MG63 (cell line): ENCODE data around the gene CAPN13. TPM values are rescaled to one million over a fixed set of nuclear protein-coding genes. Genes with fewer than 3 reads are reported as not detected.

Experiments
- DNase-seq: peaks from one replicate; pipeline ENCODE4 v3.0.0-alpha.2; 2020
- H3K27me3 ChIP-seq: fragments of 250-450 bp; sonication (Bioruptor Pico); 2 replicates; pipeline ENCODE4 v1.5.1; 2020; ENCODE audit warnings: mild to moderate bottlenecking, moderate library complexity
- H3K36me3 ChIP-seq: fragments of 250-450 bp; sonication (Bioruptor Pico); 2 replicates; pipeline ENCODE4 v1.5.1; 2020; ENCODE audit warnings: mild to moderate bottlenecking, moderate library complexity
- H3K4me3 ChIP-seq: fragments of 250-450 bp; sonication (Bioruptor Pico); 2 replicates; pipeline ENCODE4 v1.5.1; 2020; ENCODE audit warnings: mild to moderate bottlenecking, moderate library complexity
- H3K9me3 ChIP-seq: fragments of 250-450 bp; sonication (Bioruptor Pico); 2 replicates; pipeline ENCODE4 v1.5.1; 2020; ENCODE audit warnings: mild to moderate bottlenecking, moderate library complexity
- total RNA-seq: library from RNA; depleted of rRNA; stranded (reverse); fragments of >200 nt; shearing (Covaris generic); gene quantifications from 2 replicates; pipeline ENCODE4 v1.2.3, GENCODE V29; 2014; ENCODE audit warnings: low replicate concordance

CAPN13 gene
- total RNA-seq, 1 experiment from 2014 or later, result not detected

DNA sequence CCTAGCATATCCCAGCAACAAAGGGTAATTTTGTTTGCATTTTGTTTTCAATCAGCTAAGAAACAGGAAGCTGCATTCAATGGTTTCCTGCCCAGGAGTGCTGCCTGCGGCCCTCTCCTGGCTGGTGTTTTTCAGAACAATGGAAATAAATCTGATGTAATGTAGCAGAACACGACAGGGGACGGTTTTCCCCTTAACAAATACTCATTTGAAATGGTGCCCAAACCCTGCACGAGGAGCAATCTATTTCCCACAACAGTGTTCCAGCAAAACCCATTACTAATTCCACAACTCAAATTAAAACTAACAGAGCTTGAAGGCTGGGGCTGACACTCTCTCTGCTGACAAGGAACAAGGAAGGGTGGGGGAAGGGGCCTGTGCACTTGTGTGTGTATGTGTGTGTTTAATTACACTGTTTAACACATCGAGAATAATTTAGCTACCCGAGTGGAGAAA, 8.7 kb downstream of the CAPN13 start:
- Histone ChIP-seq H3K27me3 (peaks cover 6% of the 10 kb centered on the region), H3K9me3 (no peaks in the 10 kb centered on the region), H3K4me3 (no peak overlapping the region), H3K36me3 (no peaks in the 10 kb centered on the region)
- no peak for DNase-seq

DNA sequence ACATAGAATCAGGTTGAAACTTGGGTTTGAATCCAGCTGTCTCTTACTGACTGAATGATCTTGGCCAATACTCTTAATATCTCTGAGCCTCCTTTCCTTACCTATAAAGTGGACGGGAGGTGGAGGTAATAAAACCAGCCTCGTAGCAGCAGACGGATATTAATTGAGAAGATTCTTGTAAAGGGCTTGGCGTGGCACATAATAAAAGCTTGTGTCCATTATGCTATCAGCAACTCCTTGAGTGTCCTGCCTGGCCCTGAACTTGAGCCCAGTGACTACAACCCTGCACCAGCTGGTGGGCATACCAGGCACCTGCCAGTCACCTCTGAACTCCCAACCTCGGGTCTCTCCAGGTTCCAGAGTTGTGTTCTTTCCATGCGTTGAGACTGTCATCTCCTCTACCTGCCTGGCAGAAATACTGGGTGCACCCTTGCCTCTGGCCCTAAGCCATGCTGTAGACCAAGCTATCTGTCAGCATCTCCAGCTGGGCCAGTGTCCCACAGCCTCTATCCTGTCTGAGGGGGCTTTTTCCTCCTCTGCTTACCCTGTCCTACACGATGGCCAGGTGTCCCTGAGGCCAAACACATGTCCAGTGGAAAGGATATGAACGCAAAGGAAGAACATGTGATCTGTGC, 9.7 kb downstream of the CAPN13 start:
- Histone ChIP-seq H3K9me3 (no peaks in the 10 kb centered on the region), H3K4me3 (no peak overlapping the region), H3K36me3 (no peaks in the 10 kb centered on the region), H3K27me3 (peaks cover 6% of the 10 kb centered on the region)
- no peak for DNase-seq

DNA sequence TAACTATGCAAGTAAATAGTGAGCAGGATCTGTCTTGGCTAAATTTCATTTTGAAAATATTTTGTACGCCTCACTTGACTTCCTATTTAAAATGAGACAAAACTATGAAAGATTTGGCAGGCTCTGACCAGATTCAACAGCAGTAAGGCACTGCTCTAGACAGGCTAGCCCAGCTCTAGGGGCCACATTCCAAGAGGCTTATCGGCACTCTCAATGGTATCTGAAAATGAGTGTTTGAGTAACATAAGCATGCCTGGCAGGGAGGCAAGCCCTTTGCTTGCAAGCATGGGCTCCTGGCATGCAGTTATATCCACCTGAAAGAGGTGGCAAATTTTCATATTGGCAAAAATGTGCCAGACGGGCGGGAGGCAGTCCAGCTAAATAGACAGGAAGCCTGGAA, 10.5 kb downstream of the CAPN13 start:
- no peaks in the 10 kb centered on the region for H3K9me3 ChIP-seq
- no peak overlapping the region for H3K4me3 ChIP-seq
- no peaks in the 10 kb centered on the region for H3K36me3 ChIP-seq
- peaks cover 9% of the 10 kb centered on the region for H3K27me3 ChIP-seq
- peak; percentile 31 for DNase-seq

DNA sequence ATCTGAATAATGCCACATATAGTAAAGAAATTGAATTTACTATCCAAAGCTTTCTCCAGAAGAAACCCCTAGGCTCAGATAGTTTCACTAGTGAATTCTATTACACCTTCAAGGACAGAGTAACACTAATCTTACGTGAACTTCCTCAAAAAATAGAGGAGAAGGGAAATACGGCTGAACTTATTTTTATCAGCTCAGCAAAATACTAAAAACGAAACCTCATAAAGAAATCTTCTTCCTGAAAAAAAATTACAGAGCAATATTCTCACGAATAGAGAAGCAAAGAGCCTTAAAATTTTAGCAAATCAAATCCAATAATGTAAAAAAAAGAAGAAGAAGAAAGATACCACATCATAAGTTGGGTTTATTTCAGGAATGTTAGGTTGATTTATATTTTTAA, 14.7 kb downstream of the CAPN13 start:
- H3K27me3 ChIP-seq, result peaks cover 9% of the 10 kb centered on the region
- no peaks in the 10 kb centered on the region for H3K36me3 ChIP-seq
- no peak for DNase-seq
- no peak overlapping the region for H3K4me3 ChIP-seq
- H3K9me3 ChIP-seq, result no peaks in the 10 kb centered on the region

DNA sequence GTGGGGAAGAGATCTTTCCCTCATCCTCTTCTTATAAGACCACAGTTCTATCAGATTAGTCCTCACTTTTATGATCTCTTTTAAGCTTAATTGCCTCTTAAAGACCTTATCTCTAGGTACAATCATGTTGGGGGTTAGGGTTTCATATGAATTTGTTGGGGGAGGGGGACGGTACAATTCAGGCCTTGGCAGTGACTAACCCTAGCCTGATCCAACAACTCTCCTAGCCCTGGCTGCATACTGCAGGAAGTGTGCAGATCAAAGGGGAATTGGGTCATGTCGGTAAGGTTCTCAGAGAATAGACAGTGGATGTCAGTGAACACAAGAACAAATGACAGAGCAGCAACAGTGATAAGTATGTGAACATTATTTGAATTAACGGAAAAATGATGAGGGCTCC, 16.4 kb downstream of the CAPN13 start:
- Histone ChIP-seq H3K36me3 (no peaks in the 10 kb centered on the region), H3K9me3 (no peaks in the 10 kb centered on the region), H3K4me3 (no peak overlapping the region), H3K27me3 (peaks cover 7% of the 10 kb centered on the region)
- no peak for DNase-seq

DNA sequence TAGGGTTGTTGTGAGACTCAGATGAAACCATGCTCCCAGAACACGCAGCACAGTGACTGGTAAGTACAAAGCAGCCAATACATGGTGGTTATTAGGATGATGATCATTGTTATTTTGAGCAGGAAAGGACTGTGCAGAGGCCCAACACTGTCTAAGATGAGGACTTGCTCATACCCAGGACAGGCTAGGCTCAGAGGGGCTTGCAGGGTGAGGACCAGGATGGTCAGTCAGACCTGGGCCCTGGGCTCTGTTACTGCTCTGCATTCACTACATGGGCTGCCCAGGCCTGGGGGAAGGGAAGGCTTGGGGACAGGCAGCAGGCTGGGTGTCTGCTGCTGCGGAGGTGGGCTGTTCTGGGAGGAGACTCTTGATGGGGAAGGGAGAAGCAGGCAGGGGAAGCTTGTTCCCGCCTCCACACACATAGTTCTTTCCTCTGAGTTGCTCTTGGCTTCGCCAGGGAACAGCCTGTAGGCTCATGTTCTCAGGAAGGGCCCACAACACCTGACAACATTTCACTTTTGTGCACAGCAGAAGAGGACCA, 17.5 kb downstream of the CAPN13 start:
- no peaks in the 10 kb centered on the region for H3K9me3 ChIP-seq
- no peaks in the 10 kb centered on the region for H3K36me3 ChIP-seq
- H3K27me3 ChIP-seq, result peaks cover 7% of the 10 kb centered on the region
- H3K4me3 ChIP-seq, result no peak overlapping the region
- no peak for DNase-seq

DNA sequence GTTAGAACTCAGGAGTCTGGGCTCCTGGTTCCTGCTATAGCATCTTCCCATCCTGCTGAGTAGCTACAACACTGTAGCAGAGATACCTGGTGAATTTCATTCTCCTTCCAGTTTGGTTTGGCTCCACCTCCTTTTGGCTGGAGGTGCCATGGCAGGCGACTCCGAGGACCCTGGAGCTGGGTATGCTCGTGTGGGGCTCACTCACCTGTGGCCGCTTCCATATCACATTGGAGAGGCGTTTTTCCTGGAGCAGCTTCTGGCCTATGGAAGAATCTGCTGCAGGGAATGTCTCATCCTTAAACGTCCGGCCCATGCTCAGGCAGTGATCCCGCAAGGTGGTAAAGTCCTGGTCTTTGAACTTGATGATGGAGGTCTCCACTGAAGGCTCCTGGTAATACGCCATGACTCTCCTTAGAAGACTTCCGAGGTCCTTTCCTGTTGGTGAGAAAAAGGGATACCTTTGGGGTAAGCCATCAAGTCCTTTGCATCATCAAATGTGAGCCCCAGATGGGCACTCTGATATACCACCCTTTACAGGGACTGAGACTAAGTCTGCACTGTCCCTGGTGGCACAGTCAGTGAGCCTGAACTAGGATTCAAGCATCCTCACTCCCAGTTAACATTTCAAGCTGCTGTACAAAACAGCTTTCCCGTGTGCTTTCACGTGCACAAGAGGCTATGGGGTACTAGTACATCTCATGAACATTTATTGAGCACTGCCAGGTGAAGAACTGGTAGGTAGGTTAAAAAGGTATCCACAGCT, 20.1 kb downstream of the CAPN13 start:
- no peak for DNase-seq
- H3K4me3 ChIP-seq, result no peak overlapping the region
- H3K36me3 ChIP-seq, result no peaks in the 10 kb centered on the region
- H3K9me3 ChIP-seq, result no peaks in the 10 kb centered on the region
- H3K27me3 ChIP-seq, result peaks cover 3% of the 10 kb centered on the region

DNA sequence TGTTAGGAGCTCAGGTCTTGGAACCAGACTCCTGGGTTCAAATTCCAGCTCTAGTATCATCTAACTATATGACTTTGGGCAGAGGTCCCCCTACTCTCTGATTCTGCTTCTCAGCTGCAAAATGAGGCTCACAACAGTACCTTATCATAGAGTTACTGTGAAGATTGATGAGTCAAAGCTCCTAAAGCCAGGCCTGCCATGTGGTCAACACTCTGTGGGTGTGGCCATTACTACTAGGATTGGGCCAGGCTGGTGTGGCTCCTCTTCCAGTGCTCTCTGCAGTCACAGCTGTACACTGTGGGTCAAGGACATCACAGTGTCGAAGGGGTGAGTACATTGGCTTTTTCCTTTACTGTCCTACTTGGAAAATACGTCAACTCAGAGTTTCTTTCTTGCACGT, 22.6 kb downstream of the CAPN13 start:
- H3K27me3 ChIP-seq, result no peaks in the 10 kb centered on the region; the same call in 1 of the 2 replicates
- H3K4me3 ChIP-seq, result no peak overlapping the region
- H3K36me3 ChIP-seq, result no peaks in the 10 kb centered on the region
- no peak for DNase-seq
- H3K9me3 ChIP-seq, result no peaks in the 10 kb centered on the region

DNA sequence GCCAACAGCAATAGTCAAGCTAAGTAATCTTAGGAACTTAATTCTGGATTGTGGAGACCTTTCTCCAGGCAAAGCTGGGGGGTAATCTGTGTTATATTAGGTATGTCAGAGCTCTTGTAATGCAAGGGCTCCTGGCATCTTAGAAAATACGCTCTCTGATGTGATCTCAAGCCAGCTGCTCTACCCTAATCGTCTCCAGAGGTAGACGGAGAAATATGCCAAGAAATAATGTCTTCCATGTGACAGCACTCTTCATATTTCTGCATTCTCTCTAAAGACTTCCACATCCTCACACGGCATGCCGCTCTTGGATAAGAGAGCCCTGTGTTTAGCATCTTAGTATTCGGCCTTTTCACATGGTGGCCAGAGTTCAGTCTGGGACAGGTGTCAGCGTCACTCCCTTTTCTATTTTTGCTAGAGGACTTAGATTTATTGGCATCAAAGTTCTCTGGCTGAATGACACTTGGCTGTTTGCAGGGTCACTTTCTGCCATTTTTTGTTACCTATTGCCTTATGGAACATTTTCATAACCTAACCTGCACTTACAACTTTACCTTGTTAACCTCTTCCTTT, 25.2 kb downstream of the CAPN13 start:
- Histone ChIP-seq H3K36me3 (no peaks in the 10 kb centered on the region), H3K9me3 (no peaks in the 10 kb centered on the region), H3K27me3 (no peaks in the 10 kb centered on the region; the same call in 1 of the 2 replicates), H3K4me3 (no peak overlapping the region)
- no peak for DNase-seq

DNA sequence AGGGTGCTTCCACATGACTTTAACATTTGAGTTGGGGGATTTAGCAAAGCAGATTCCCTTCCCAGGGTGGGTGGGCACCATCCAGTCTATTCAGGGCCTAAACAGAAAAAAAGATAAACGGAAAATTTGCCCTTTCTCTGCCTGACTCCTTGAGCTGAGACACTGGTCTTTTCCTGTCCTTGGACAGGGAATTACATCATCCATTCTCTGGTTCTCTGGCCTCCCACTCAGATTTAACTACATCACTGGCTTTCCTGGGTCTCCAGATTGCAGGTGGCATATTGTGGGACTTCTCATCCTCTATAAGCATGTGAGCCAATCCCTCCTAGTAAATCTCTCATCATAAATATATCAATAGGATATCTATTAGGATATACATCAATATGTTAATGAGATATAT, 25.8 kb downstream of the CAPN13 start:
- Histone ChIP-seq H3K27me3 (no peaks in the 10 kb centered on the region), H3K4me3 (no peak overlapping the region), H3K9me3 (no peaks in the 10 kb centered on the region), H3K36me3 (no peaks in the 10 kb centered on the region)
- DNase-seq, result no peak

DNA sequence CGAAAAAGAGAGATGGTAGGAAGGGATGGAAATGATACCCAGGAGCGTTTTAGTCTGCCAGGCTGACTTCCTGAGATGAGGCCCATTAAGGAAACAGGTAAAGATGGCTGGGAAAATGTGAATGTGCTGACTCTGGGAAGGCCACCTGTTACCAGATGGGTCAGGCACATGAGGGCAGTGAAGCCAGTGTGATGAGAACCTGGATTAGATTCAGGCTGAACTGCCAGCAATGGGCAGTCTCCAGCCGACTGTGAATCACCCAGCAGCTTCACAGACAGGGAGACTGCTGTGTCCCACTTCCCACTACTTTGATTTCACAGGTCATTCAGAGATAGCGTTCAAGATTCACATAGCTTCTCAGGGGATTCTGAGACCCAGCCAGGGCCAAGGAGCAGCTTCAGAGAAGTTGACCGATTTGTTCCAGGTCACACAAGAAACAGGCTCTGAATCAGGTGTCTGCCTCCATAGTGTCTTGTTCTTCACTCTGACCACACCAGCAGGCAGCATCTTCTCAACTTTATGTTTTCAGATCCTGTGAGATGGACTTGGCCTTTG, 26.4 kb downstream of the CAPN13 start:
- no peak for DNase-seq
- no peak overlapping the region for H3K4me3 ChIP-seq
- H3K9me3 ChIP-seq, result no peaks in the 10 kb centered on the region
- no peaks in the 10 kb centered on the region for H3K36me3 ChIP-seq
- no peaks in the 10 kb centered on the region for H3K27me3 ChIP-seq

DNA sequence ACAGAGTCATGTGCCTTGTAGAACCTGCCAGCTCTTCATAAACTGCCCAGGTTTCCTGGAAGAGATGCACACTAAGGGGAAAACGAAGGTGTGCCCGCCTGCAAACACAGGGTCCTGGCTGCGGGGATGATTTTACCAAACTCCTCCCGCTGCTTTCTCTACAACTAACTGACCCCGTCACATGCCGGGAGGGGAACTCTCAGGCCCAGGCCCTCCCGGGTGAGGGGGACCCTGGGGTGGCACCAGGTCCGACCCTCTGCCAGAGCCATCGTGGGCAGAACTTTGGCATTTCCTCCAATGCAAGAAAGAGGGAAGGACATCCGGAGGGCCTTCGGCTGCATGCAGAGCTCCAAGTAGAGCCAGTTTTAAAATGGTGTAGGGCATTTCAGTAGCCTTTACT, 28.6 kb downstream of the CAPN13 start:
- Histone ChIP-seq H3K36me3 (no peaks in the 10 kb centered on the region), H3K9me3 (no peaks in the 10 kb centered on the region), H3K4me3 (no peak overlapping the region), H3K27me3 (peaks cover 8% of the 10 kb centered on the region; the same call in 1 of the 2 replicates)
- DNase-seq, result no peak

DNA sequence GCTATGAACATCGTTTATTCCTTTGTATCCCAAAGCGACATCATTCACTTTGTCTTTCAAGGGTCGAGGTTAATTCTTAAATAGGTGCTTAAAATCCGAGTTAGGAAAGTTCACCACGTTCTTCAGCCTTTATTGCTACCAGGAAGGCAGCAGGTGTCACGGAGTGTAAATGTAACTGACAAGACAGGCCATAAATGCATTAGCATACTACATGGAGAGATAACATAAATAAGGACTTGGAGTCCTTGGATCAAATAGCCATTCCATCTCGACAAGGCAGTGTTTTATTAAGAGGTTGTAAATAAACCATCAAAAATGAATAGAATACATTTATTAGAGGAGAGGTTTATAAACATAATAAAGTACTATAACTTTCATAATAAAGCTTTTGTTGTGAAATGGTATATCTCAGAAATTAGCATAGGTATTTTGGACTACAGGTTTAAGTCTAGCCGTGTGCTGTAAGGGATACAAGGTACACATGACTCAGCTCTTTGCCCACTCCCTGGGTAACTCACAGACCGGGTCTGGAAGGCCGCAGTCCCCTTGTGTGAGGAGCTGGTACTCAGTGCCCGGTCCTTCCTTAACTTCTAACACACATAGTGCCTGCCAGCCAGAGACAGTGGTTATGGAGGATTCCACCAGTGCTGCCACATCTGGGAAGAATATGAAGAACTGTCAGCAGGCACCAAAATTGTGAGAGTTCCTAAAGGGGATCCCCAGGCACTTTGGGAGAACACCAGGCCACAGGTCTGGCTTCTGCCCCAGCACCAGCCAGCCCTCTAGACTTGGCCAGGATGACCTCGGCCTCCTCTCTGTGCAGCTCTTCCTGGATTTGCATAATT, 29.4 kb downstream of the CAPN13 start:
- no peak for DNase-seq
- no peak overlapping the region for H3K4me3 ChIP-seq
- H3K27me3 ChIP-seq, result peaks cover 8% of the 10 kb centered on the region; the same call in 1 of the 2 replicates
- no peaks in the 10 kb centered on the region for H3K9me3 ChIP-seq
- no peaks in the 10 kb centered on the region for H3K36me3 ChIP-seq

DNA sequence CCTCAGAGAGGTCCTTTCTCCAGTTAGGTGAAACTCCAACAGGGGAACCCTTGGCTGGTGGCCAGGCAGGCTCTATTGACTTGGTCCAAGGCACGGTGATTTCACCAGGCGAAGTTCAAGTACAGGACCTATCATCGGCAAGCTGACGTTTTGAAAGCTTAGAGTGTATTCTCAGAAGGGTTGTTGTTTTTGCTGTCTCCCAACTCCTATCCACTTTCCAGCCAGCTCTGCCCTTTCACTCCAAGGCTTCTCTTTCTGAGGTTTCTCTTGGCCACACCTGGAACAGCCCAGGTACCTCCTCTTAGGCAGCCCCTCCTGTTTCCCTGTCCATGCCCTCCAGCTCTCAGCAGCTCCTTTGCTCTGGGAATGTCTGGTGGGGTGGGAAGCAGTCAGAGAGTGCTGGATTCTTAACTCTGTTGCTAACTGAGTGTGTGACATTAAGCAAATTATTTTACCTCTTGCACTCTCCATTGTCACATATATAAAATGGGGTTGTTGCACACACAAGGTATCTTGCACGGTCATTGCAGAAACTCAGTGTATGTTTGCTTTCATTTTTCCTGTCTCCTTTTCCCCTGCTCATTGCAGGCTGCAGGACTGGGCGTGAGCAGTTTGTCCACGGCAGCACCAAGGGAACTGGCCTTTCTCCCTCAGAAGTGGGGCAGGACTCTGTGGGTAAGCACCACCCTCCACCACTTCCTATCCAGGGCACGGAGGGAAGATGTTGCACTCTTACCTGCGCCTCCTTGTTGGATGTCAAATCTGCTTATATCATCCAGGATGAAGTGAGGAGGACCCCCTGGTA, 30.2 kb downstream of the CAPN13 start:
- Histone ChIP-seq H3K4me3 (no peak overlapping the region), H3K27me3 (peaks cover 8% of the 10 kb centered on the region; the same call in 1 of the 2 replicates), H3K36me3 (no peaks in the 10 kb centered on the region), H3K9me3 (no peaks in the 10 kb centered on the region)
- no peak for DNase-seq

DNA sequence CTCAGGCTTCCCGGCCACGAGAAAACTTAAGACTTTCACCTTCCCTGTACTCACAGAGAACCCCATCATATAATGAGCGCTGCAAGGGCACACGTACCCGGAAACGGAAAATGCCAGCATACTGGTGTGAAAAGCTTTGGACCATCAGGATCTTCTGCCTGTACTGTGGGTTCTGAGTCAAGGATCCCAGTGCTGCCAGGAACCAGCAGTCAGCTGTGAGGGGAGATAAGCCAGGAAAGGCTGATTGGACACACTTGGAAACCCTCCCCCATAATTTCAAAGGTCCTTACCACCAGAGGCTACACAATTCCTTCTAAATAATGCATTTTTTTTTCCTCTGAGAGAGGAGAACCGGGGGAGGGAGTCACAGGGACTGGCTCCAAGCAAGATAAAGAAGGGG, 31.4 kb downstream of the CAPN13 start:
- DNase-seq, result no peak
- Histone ChIP-seq H3K4me3 (no peak overlapping the region), H3K9me3 (no peaks in the 10 kb centered on the region), H3K36me3 (no peaks in the 10 kb centered on the region), H3K27me3 (peaks cover 8% of the 10 kb centered on the region; the same call in 1 of the 2 replicates)
